SK-N-SH (cell line): Measurements from ENCODE around the gene TRIP4. TPM values are rescaled to one million over a fixed set of nuclear protein-coding genes. Genes with fewer than 3 reads are reported as not detected.

Experiments
- CTCF ChIA-PET: fragments of 300-600, 350-600 bp; formaldehyde crosslinking; extraction: SDS; loops from one replicate; lab custom pipeline; 2021; lab: Yijun Ruan, JAX
- POLR2A ChIA-PET: fragments of 350-600 bp; sonication (Branson Sonifier 250); formaldehyde crosslinking; extraction: SDS; loops from one replicate; lab custom pipeline; 2020; ENCODE audit warnings: antibody characterized with exemption, inconsistent platforms; lab: Yijun Ruan, JAX
- DNase-seq: peaks from one replicate; pipeline ENCODE4 v3.0.0; 2012
- H2AFZ ChIP-seq: fragments of 200-600 bp; sonication (generic); 2 replicates; pipeline ENCODE4 v1.8.1; 2016; ENCODE audit warnings: antibody characterized with exemption, mild to moderate bottlenecking, low read depth
- H3F3A ChIP-seq: fragments of 200-600 bp; sonication (generic); replicated peaks from 2 replicates; pipeline ENCODE3; 2016; ENCODE audit warnings: antibody characterized with exemption, mild to moderate bottlenecking; ENCODE audit not compliant: insufficient read depth
- H3K27ac ChIP-seq, 2 experiments: fragments of 200-500 bp in 1 of 2; fragments of 200-600 bp in 1 of 2; sonication (Bioruptor generic) in 1 of 2; sonication (generic), shearing (Covaris generic) in 1 of 2; 2 replicates each; pipeline versions ENCODE4 v1.5.1 to v1.6.1; 2014 to 2016; ENCODE audit warnings: low read depth in 2 of 2, inconsistent platforms in 1 of 2, low read length in 1 of 2, mild to moderate bottlenecking in 1 of 2, mixed read lengths in 1 of 2
- H3K27me3 ChIP-seq: fragments of 200-600 bp; sonication (generic), shearing (Covaris generic); 2 replicates; pipeline ENCODE4 v1.6.1; 2016; ENCODE audit warnings: mixed run types; ENCODE audit not compliant: insufficient read depth
- H3K36me3 ChIP-seq, 2 experiments: fragments of 200-500 bp in 1 of 2; fragments of 200-600 bp in 1 of 2; sonication (Bioruptor generic) in 1 of 2; sonication (generic) in 1 of 2; replicated peaks in 1 of 2; 2 replicates each; pipeline versions ENCODE3 to v1.5.1; 2014 to 2016; ENCODE audit warnings: low read length in 1 of 2, mild to moderate bottlenecking in 1 of 2; ENCODE audit not compliant: insufficient read depth in 2 of 2, control insufficient read depth in 1 of 2
- H3K4me1 ChIP-seq, 2 experiments: fragments of 200-500 bp in 1 of 2; fragments of 200-600 bp in 1 of 2; sonication (Bioruptor generic) in 1 of 2; sonication (generic), shearing (Covaris generic) in 1 of 2; 2 replicates each; pipeline versions ENCODE4 v1.5.1 to v1.6.1; 2014 to 2016; ENCODE audit warnings: low read depth in 1 of 2, low read length in 1 of 2, mixed run types in 1 of 2; ENCODE audit not compliant: insufficient read depth in 2 of 2, control insufficient read depth in 1 of 2
- H3K4me2 ChIP-seq: fragments of 200-600 bp; sonication (generic), shearing (Covaris generic); 2 replicates; pipeline ENCODE4 v1.6.1; 2017; ENCODE audit warnings: mixed run types
- H3K4me3 ChIP-seq, 2 experiments: fragments of 200-500 bp in 1 of 2; fragments of 200-600 bp in 1 of 2; sonication (Bioruptor generic) in 1 of 2; sonication (generic), shearing (Covaris generic) in 1 of 2; 2 replicates each; pipeline versions ENCODE4 v1.5.1 to v1.8.1; 2014 to 2016; ENCODE audit warnings: low read depth in 2 of 2, inconsistent platforms in 1 of 2, low read length in 1 of 2, mild to moderate bottlenecking in 1 of 2, mixed read lengths in 1 of 2, moderate library complexity in 1 of 2
- H3K79me2 ChIP-seq: fragments of 200-600 bp; sonication (generic); 2 replicates; pipeline ENCODE4 v1.8.1; 2017; ENCODE audit warnings: mild to moderate bottlenecking; ENCODE audit not compliant: insufficient read depth
- H3K9ac ChIP-seq: fragments of 200-600 bp; sonication (generic); 2 replicates; pipeline ENCODE4 v1.6.1; 2017; ENCODE audit warnings: mixed run types
- H3K9me2 ChIP-seq: fragments of 200-600 bp; sonication (generic); 2 replicates; pipeline ENCODE4 v1.6.1; 2017; ENCODE audit warnings: mixed run types
- H3K9me3 ChIP-seq: fragments of 200-600 bp; sonication (generic); 2 replicates; pipeline ENCODE4 v1.6.1; 2017; ENCODE audit warnings: mixed run types, mild to moderate bottlenecking, moderate library complexity
- H4K20me1 ChIP-seq: fragments of 200-600 bp; sonication (generic); 2 replicates; pipeline ENCODE4 v1.6.1; 2017; ENCODE audit warnings: mild to moderate bottlenecking, mixed run types; ENCODE audit not compliant: insufficient read depth
- CTCF ChIP-seq: fragments of 200-600 bp; sonication (generic); IDR thresholded peaks from 2 replicates; pipeline ENCODE4 v1.6.1; 2017; ENCODE audit warnings: antibody characterized with exemption, mild to moderate bottlenecking, moderate library complexity
- ELF1 ChIP-seq: IDR thresholded peaks from 2 replicates; pipeline ENCODE4 v1.4.0; 2012
- EZH2phosphoT487 ChIP-seq: fragments of 200-600 bp; sonication (generic); IDR thresholded peaks from 2 replicates; pipeline ENCODE4 v1.6.1; 2017; ENCODE audit warnings: low read depth, mixed run types, mild to moderate bottlenecking, antibody characterized with exemption, moderate library complexity, borderline replicate concordance
- FOXJ3 ChIP-seq: sonication (generic); formaldehyde crosslinking; IDR thresholded peaks from 2 replicates; pipeline ENCODE4 v1.5.1; 2020; ENCODE audit warnings: mild to moderate bottlenecking, missing genetic modification reagents
- FOXM1 ChIP-seq: IDR thresholded peaks from 2 replicates; pipeline ENCODE4 v1.4.0; 2012; ENCODE audit warnings: low read depth, mild to moderate bottlenecking
- GABPA ChIP-seq: IDR thresholded peaks from 2 replicates; pipeline ENCODE4 v1.4.0; 2012; ENCODE audit warnings: low read depth, mild to moderate bottlenecking
- GATA2 ChIP-seq: sonication (generic); formaldehyde crosslinking; IDR thresholded peaks from 2 replicates; pipeline ENCODE4 v1.5.0; 2020; ENCODE audit warnings: mild to moderate bottlenecking, missing genetic modification reagents
- JUND ChIP-seq: IDR thresholded peaks from 2 replicates; pipeline ENCODE4 v1.4.0; 2012
- MXI1 ChIP-seq: IDR thresholded peaks from 2 replicates; pipeline ENCODE4 v1.6.1; 2012; ENCODE audit warnings: mild to moderate bottlenecking, low read depth, low read length, improper control_type of control experiment
- NRF1 ChIP-seq: IDR thresholded peaks from 2 replicates; pipeline ENCODE4 v1.6.1; 2012; ENCODE audit warnings: low read depth, mild to moderate bottlenecking, low read length
- RCOR1 ChIP-seq: fragments of 150-350 bp; IDR thresholded peaks from 2 replicates; pipeline ENCODE4 v1.6.1; 2017; ENCODE audit warnings: antibody characterized with exemption, low read length
- REST ChIP-seq: IDR thresholded peaks from 2 replicates; pipeline ENCODE4 v1.6.1; 2012; ENCODE audit warnings: mild to moderate bottlenecking, low read depth, low read length, moderate library complexity
- RFX5 ChIP-seq: IDR thresholded peaks from 2 replicates; pipeline ENCODE4 v1.6.1; 2012; ENCODE audit warnings: mild to moderate bottlenecking, improper control_type of control experiment, low read length
- RXRA ChIP-seq: IDR thresholded peaks from 2 replicates; pipeline ENCODE4 v1.4.0; 2012; ENCODE audit warnings: low read depth, mild to moderate bottlenecking, borderline replicate concordance
- SIN3A ChIP-seq: IDR thresholded peaks from 2 replicates; pipeline ENCODE4 v1.6.1; 2012; ENCODE audit warnings: low read depth, mild to moderate bottlenecking, low read length, moderate library complexity, borderline replicate concordance
- SMC3 ChIP-seq: IDR thresholded peaks from 2 replicates; pipeline ENCODE4 v1.6.1; 2012; ENCODE audit warnings: low read depth, low read length, improper control_type of control experiment
- USF1 ChIP-seq: IDR thresholded peaks from 2 replicates; pipeline ENCODE4 v1.4.0; 2012; ENCODE audit warnings: low read depth, borderline replicate concordance
- YY1 ChIP-seq: IDR thresholded peaks from 2 replicates; pipeline ENCODE4 v1.4.0; 2012; ENCODE audit warnings: low read depth, mild to moderate bottlenecking
- WGBS: methylation state at CpG from one replicate; pipeline ENCODE4 v1.1.6; 2017; ENCODE audit warnings: low lambda C conversion rate; 5-methylcytosine and 5-hydroxymethylcytosine counted together
- polyA plus RNA-seq, 3 experiments: library from polyadenylated mRNA; depleted of rRNA; stranded (reverse); fragments of >200 nt; gene quantifications; 2 replicates each; pipeline ENCODE4 v1.2.3, GENCODE V29; 2012

The TRIP4 gene
- polyA plus RNA-seq, 1 of the 3 experiments (the other 2 are of a cell fraction), result 14.5 TPM

- Histone ChIP-seq H3K4me1 (0 out of 4 replicates have a peak, but pooled peaks cover 0 to 3% of the 10 kb centered on the region in 2 experiments), H3K9me3 (no peaks in the 10 kb centered on the region), H2AFZ (no peak overlapping the region), H3K4me2 (no peak overlapping the region), H3K36me3 (peaks cover 0 to 15% of the 10 kb centered on the region in 2 experiments), H3K9ac (no peak overlapping the region), H3K27me3 (no peaks in the 10 kb centered on the region), H3F3A (peaks cover 5% of the 10 kb centered on the region), H3K79me2 (no peaks in the 10 kb centered on the region; the same call in 1 of the 2 replicates), H3K4me3 (no peak overlapping the region), H4K20me1 (no peaks in the 10 kb centered on the region), H3K9me2 (no peaks in the 10 kb centered on the region), H3K27ac (no peak overlapping the region)
- 92% methylated on average over 1 of the region's 1 CpG for WGBS
- ChIA-PET CTCF (no interaction called here), POLR2A (no interaction called here)
- DNase-seq, result no peak
- TF ChIP-seq SIN3A (no peak), MXI1 (no peak), GABPA (no peak), EZH2phosphoT487 (no peak), USF1 (no peak), RCOR1 (no peak), FOXJ3 (no peak), RFX5 (no peak), YY1 (no peak), CTCF (no peak)
These were observed 50.3 kb downstream of the TRIP4 start for GRCh38 chr15:64437982-64438381.

- POLR2A ChIA-PET, result no interaction called here
- Histone ChIP-seq H3K9me3 (no peaks in the 10 kb centered on the region), H3K27ac (no peak overlapping the region), H3F3A (peaks cover 14% of the 10 kb centered on the region), H3K27me3 (no peaks in the 10 kb centered on the region), H3K4me3 (no peak overlapping the region), H3K79me2 (no peaks in the 10 kb centered on the region; the same call in 1 of the 2 replicates), H3K4me2 (no peak overlapping the region), H3K36me3 (peaks cover 0 to 9% of the 10 kb centered on the region in 2 experiments), H3K9ac (no peak overlapping the region), H4K20me1 (no peaks in the 10 kb centered on the region), H2AFZ (no peak overlapping the region), H3K9me2 (no peaks in the 10 kb centered on the region), H3K4me1 (0 out of 4 replicates have a peak, but pooled peaks cover 0 to 11% of the 10 kb centered on the region in 2 experiments)
- CTCF ChIA-PET, result interaction anchor here (0.6 kb wide), 1 partner anchor 242 kb away, joined by 3 read pairs; no protein-coding TSS in a partner anchor
- 86% methylated on average over 6 of the region's 6 CpGs for WGBS
- TF ChIP-seq GATA2 (CRISPR knock-in tag) (no peak), JUND (no peak), MXI1 (no peak), FOXJ3 (no peak), FOXM1 (no peak), REST (no peak), RXRA (no peak), SMC3 (no peak), USF1 (no peak), NRF1 (no peak), ELF1 (no peak)
- no peak for DNase-seq
These were observed 51.2 kb downstream of the TRIP4 start for GRCh38 chr15:64438653-64439447.
